Measurements from ENCODE around the gene OR8S1. TPM values are rescaled to one million over a fixed set of nuclear protein-coding genes. Genes with fewer than 3 reads are reported as not detected.

The OR8S1 gene
- total and polyA plus RNA-seq, 2 donors from 2014 or later, result not detected

GRCh38 chr12:48572326-48572725 is 46.9 kb downstream of the OR8S1 start:
- H3K9ac ChIP-seq (ENCODE audit: low read length in 3 of 3), result no peak overlapping the region
- FAIRE-seq, result no peak
- H3K27me3 ChIP-seq (ENCODE audit: control insufficient read depth, insufficient read depth, low read length), result no peaks in the 10 kb centered on the region
- H3K27ac ChIP-seq (ENCODE audit: low read depth in 2 of 2, low read length in 2 of 2), result no peak overlapping the region
- TF ChIP-seq CTCF (IDR thresholded peaks at IDR 0.05; ENCODE audit: borderline replicate concordance, extremely low read depth, insufficient read depth), result no peak
- no peaks in the 10 kb centered on the region for H3K4me1 ChIP-seq (ENCODE audit: control insufficient read depth in 2 of 3, insufficient read depth in 2 of 3, low read depth in 1 of 3, low read length in 3 of 3)
- H3K36me3 ChIP-seq (ENCODE audit: control insufficient read depth in 2 of 3, insufficient read depth in 3 of 3, low read length in 3 of 3), result no peaks in the 10 kb centered on the region
- intact Hi-C loops (cut with DNase I), result no loop called here
- H3K9me3 ChIP-seq (ENCODE audit: control insufficient read depth in 2 of 3, insufficient read depth in 1 of 3, low read length in 3 of 3), result no peaks in the 10 kb centered on the region
- DNase-seq, result no peak
- no peak overlapping the region for H3K4me3 ChIP-seq (ENCODE audit: low read length in 3 of 3)

Other genes with a start within 250 kb of the OR8S1 start
- 23.8 TPM for gene ZNF641, start 174.7 kb upstream of the OR8S1 start, total RNA-seq
- 7.7 TPM for gene ZNF641, start 174.7 kb upstream of the OR8S1 start, polyA plus RNA-seq (ENCODE audit: insufficient read depth, low read depth, low replicate concordance)
- not detected for gene ANP32D, start 53.1 kb upstream of the OR8S1 start, total RNA-seq
- not detected for gene ANP32D, start 53.1 kb upstream of the OR8S1 start, polyA plus RNA-seq (ENCODE audit: insufficient read depth, low read depth, low replicate concordance)
- gene C12orf54, start 43.1 kb upstream of the OR8S1 start, total RNA-seq, result not detected
- not detected for gene C12orf54, start 43.1 kb upstream of the OR8S1 start, polyA plus RNA-seq (ENCODE audit: insufficient read depth, low read depth, low replicate concordance)
- not detected for gene LALBA, start 44.4 kb downstream of the OR8S1 start, total RNA-seq
- gene LALBA, start 44.4 kb downstream of the OR8S1 start, polyA plus RNA-seq (ENCODE audit: insufficient read depth, low read depth, low replicate concordance), result not detected
- gene KANSL2, start 156.6 kb downstream of the OR8S1 start, total RNA-seq, result 32.2 TPM
- gene KANSL2, start 156.6 kb downstream of the OR8S1 start, polyA plus RNA-seq (ENCODE audit: insufficient read depth, low read depth, low replicate concordance), result 24.6 TPM
- 39.4 TPM for gene CCNT1, start 191.1 kb downstream of the OR8S1 start, total RNA-seq
- gene CCNT1, start 191.1 kb downstream of the OR8S1 start, polyA plus RNA-seq (ENCODE audit: insufficient read depth, low read depth, low replicate concordance), result 4.1 TPM